ENCODE results near the gene P2RX7.

The P2RX7 gene

GRCh38 chr12:121110211-121110940, 22.3 kb upstream of the P2RX7 start:
- no peak overlapping the region for H3K4me3 ChIP-seq (ENCODE audit: low read depth, low read length)
- TF ChIP-seq, protein P1, sequence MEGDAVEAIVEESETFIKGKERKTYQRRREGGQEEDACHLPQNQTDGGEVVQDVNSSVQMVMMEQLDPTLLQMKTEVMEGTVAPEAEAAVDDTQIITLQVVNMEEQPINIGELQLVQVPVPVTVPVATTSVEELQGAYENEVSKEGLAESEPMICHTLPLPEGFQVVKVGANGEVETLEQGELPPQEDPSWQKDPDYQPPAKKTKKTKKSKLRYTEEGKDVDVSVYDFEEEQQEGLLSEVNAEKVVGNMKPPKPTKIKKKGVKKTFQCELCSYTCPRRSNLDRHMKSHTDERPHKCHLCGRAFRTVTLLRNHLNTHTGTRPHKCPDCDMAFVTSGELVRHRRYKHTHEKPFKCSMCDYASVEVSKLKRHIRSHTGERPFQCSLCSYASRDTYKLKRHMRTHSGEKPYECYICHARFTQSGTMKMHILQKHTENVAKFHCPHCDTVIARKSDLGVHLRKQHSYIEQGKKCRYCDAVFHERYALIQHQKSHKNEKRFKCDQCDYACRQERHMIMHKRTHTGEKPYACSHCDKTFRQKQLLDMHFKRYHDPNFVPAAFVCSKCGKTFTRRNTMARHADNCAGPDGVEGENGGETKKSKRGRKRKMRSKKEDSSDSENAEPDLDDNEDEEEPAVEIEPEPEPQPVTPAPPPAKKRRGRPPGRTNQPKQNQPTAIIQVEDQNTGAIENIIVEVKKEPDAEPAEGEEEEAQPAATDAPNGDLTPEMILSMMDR (IDR thresholded peaks at IDR 0.05; ENCODE audit: borderline replicate concordance, insufficient read depth, low read depth, low read length), result peak; percentile 82

DNA sequence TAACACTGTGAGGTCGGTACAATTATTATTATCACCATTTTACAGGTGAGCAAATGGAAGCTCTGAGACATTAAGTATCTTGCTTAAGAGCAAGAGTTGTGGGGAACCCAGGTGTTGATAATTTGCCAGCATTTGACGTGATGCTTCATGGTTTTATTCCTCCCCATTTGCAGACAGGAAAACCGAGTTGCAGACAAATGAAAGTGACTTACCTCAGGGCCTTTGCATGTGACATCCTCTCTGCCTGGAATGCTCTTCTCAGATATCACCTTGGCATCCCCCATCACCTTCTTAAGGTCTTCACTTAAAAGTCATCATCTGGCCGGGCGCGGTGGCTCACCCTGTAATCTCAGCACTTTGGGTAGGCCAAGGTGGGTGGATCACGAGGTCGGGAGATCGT, 21.0 kb upstream of the P2RX7 start:
- H3K4me3 ChIP-seq (ENCODE audit: low read depth, low read length), result no peak overlapping the region
- TF ChIP-seq, protein P1 (IDR thresholded peaks at IDR 0.05; ENCODE audit: borderline replicate concordance, insufficient read depth, low read depth, low read length), result no peak

- TF ChIP-seq, protein P1 (IDR thresholded peaks at IDR 0.05; ENCODE audit: borderline replicate concordance, insufficient read depth, low read depth, low read length), result no peak
- H3K4me3 ChIP-seq (ENCODE audit: low read depth, low read length), result no peak overlapping the region
These were observed 20.2 kb upstream of the P2RX7 start for GRCh38 chr12:121112496-121112895.

DNA sequence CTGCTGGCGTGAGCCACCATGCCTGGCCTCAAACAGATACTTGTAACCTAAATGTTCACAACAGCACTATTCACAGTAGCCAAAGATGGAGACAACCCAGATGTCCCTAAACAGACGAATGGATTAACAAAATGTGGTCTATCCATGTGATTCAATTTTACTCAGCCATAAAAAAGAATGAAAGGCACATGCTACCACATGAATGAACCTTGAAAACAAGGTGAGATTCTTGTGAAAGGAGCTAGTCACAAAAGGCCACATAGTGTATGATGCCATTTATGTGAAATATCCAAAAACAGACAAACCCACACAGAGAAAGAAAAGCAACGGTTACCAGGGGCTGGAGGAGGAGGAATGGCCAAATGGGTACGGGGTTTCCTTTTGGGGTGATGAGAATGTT, 19.6 kb upstream of the P2RX7 start:
- TF ChIP-seq, protein P1 (IDR thresholded peaks at IDR 0.05; ENCODE audit: borderline replicate concordance, insufficient read depth, low read depth, low read length), result no peak
- H3K4me3 ChIP-seq (ENCODE audit: low read depth, low read length), result no peak overlapping the region

DNA sequence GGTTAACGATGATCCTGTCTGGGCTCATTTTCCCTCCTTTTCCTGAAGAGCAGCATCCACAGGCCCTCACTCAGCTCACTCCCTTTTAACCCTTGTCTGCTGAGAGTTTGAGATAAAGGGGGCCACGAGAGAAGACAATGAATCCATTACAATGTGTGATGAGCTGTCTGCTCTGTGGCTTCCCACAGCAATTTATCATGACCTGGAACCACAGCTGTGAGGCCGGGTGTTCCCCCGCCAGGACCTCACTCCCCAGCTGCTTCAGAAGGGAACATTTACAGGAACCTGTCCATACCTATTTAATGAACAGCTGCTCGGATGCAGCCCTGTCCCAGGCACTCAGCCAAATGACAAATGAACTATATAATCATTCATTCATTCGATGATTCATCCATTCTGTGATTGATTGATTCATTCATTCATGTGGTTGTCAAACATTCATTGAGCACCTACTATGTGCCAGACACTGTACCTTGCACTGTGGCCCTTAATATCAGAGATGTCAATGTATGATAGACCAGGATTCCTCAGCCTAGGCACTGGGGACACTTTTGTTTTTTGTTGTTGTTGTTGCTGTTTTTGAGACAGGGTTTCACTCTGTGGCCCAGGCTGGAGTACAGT, 18.5 kb upstream of the P2RX7 start:
- TF ChIP-seq, protein P1 (IDR thresholded peaks at IDR 0.05; ENCODE audit: borderline replicate concordance, insufficient read depth, low read depth, low read length), result no peak
- H3K4me3 ChIP-seq (ENCODE audit: low read depth, low read length), result no peak overlapping the region

- TF ChIP-seq, protein P1 (IDR thresholded peaks at IDR 0.05; ENCODE audit: borderline replicate concordance, insufficient read depth, low read depth, low read length), result no peak
- no peak overlapping the region for H3K4me3 ChIP-seq (ENCODE audit: low read depth, low read length)
These were observed 17.9 kb upstream of the P2RX7 start for GRCh38 chr12:121114806-121115205.

DNA sequence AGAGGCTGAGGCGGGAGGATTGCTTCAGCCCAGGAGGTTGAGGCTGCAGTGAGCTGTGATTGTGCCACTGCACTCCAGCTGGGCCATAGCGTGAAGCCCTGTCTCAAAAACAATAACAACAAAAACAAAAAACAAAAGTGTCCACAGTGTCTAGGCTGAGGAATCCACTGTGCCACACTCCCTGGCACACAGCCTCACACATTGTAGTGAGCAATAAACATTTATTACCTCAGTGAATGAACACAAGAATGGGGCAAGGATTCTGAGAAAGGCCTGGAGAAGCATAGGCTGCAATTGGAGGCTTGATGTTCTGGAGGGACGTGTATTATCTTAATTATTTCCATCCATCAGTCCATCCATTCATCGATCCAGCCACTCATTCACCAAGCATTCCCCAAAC, 17.1 kb upstream of the P2RX7 start:
- TF ChIP-seq, protein P1 (IDR thresholded peaks at IDR 0.05; ENCODE audit: borderline replicate concordance, insufficient read depth, low read depth, low read length), result no peak
- H3K4me3 ChIP-seq (ENCODE audit: low read depth, low read length), result no peak overlapping the region

Data from GM12875 (cell line).